ENCODE data around the gene TMPRSS3.

The TMPRSS3 gene

GRCh38 chr21:42392731-42393442 lies 3.0 kb downstream of the TMPRSS3 start:
- TF ChIP-seq PRDM1 (tag by site-specific recombination; IDR thresholded peaks at IDR 0.05) (no peak), ZNF302 (tag by site-specific recombination; IDR thresholded peaks at IDR 0.05; ENCODE audit: low read depth) (no peak)
- Histone ChIP-seq H3K9me3 (ENCODE audit: control insufficient read depth, insufficient read depth, low read depth, low read length) (no peaks in the 10 kb centered on the region), H3K4me3 (ENCODE audit: low read depth, low read length) (no peak overlapping the region), H3K4me1 (ENCODE audit: control insufficient read depth, insufficient read depth, low read length) (no peaks in the 10 kb centered on the region), H3K36me3 (ENCODE audit: control insufficient read depth in 2 of 2, insufficient read depth in 1 of 2, low read length in 2 of 2) (no peaks in the 10 kb centered on the region), H3K27ac (ENCODE audit: extremely low read depth, low read depth, low read length) (no peak overlapping the region)
- ChIA-PET POLR2A (no interaction called here), CTCF (interaction anchor here (0.9 kb wide), 1 partner anchor 11 kb away, joined by 4 read pairs; no protein-coding TSS in a partner anchor)

GRCh38 chr21:42391297-42391696 lies 4.6 kb downstream of the TMPRSS3 start:
- TF ChIP-seq ZNF488 (tag by site-specific recombination; IDR thresholded peaks at IDR 0.05) = no peak
- TF ChIP-seq ZNF221 (tag by site-specific recombination; IDR thresholded peaks at IDR 0.05; ENCODE audit: borderline replicate concordance) = no peak
- TF ChIP-seq ZBTB20 (tag by site-specific recombination; IDR thresholded peaks at IDR 0.05) = no peak
- TF ChIP-seq ZNF623 (tag by site-specific recombination; IDR thresholded peaks at IDR 0.05) = no peak
- no peak for TF ChIP-seq GLI4 (tag by site-specific recombination; IDR thresholded peaks at IDR 0.05)
- TF ChIP-seq ZNF16 (tag by site-specific recombination; IDR thresholded peaks at IDR 0.05; ENCODE audit: low read depth) = no peak
- no peak for TF ChIP-seq ZNF707 (tag by site-specific recombination; IDR thresholded peaks at IDR 0.05)
- no peak for TF ChIP-seq ZBTB11 (tag by site-specific recombination; conservative IDR thresholded peaks at IDR 0.05; ENCODE audit: low read depth)
- no peak for TF ChIP-seq ZNF501 (tag by site-specific recombination; IDR thresholded peaks at IDR 0.05)
- no peak for TF ChIP-seq ZNF354C (tag by site-specific recombination; IDR thresholded peaks at IDR 0.05; ENCODE audit: borderline replicate concordance, low read depth)
- TF ChIP-seq OSR2 (tag by site-specific recombination; IDR thresholded peaks at IDR 0.05) = no peak
- no peak for TF ChIP-seq HOXC10 (CRISPR knock-in tag; IDR thresholded peaks at IDR 0.05)
- no peak for TF ChIP-seq ZNF76 (tag by site-specific recombination; IDR thresholded peaks at IDR 0.05; ENCODE audit: borderline replicate concordance, low read depth)
- TF ChIP-seq OVOL3 (tag by site-specific recombination; IDR thresholded peaks at IDR 0.05) = no peak
- no peaks in the 10 kb centered on the region for H3K4me1 ChIP-seq (ENCODE audit: control insufficient read depth, insufficient read depth, low read length)
- no peaks in the 10 kb centered on the region for H3K36me3 ChIP-seq (ENCODE audit: control insufficient read depth in 2 of 2, insufficient read depth in 1 of 2, low read length in 2 of 2)
- H3K4me3 ChIP-seq (ENCODE audit: low read depth, low read length) = no peak overlapping the region
- CTCF ChIA-PET = no interaction called here
- no peaks in the 10 kb centered on the region for H3K9me3 ChIP-seq (ENCODE audit: control insufficient read depth, insufficient read depth, low read depth, low read length)
- POLR2A ChIA-PET = interaction anchor here (0.5 kb wide), 1 partner anchor 1403 kb away, joined by 3 read pairs; no protein-coding TSS in a partner anchor
- H3K27ac ChIP-seq (ENCODE audit: extremely low read depth, low read depth, low read length) = no peak overlapping the region

DNA sequence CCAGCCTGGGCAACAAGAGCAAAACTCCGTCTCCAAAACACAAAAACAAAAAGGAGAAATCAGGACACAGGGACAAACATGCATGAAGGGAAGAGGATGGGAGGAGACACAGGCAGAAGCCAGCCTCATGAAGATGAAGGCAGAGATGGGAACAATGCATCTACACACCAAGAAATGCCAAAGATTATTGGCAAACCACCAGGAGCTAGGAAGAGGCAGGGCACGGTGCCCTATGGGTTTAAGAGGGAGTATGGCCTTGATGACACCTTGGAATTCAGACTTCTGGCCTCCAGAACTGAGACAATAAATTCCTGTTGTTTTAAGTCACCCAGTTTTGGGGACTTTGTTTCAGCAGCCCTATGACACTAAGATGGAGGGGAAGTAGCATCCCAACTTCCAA lies 5.2 kb downstream of the TMPRSS3 start:
- CTCF ChIA-PET = no interaction called here
- H3K36me3 ChIP-seq (ENCODE audit: control insufficient read depth in 2 of 2, insufficient read depth in 1 of 2, low read length in 2 of 2) = no peaks in the 10 kb centered on the region
- H3K27ac ChIP-seq (ENCODE audit: extremely low read depth, low read depth, low read length) = no peak overlapping the region
- POLR2A ChIA-PET = no interaction called here
- H3K4me3 ChIP-seq (ENCODE audit: low read depth, low read length) = no peak overlapping the region
- H3K9me3 ChIP-seq (ENCODE audit: control insufficient read depth, insufficient read depth, low read depth, low read length) = no peaks in the 10 kb centered on the region
- H3K4me1 ChIP-seq (ENCODE audit: control insufficient read depth, insufficient read depth, low read length) = no peaks in the 10 kb centered on the region
- TF ChIP-seq ZNF157 (tag by site-specific recombination; IDR thresholded peaks at IDR 0.05) = no peak
- no peak for TF ChIP-seq ZNF549 (tag by site-specific recombination; IDR thresholded peaks at IDR 0.05)
- TF ChIP-seq ZNF660 (tag by site-specific recombination; IDR thresholded peaks at IDR 0.05) = no peak
- TF ChIP-seq WT1 (tag by site-specific recombination; IDR thresholded peaks at IDR 0.05) = no peak
- no peak for TF ChIP-seq ZNF530 (tag by site-specific recombination; IDR thresholded peaks at IDR 0.05; ENCODE audit: low read depth)
- TF ChIP-seq KLF10 (tag by site-specific recombination; IDR thresholded peaks at IDR 0.05) = no peak
- TF ChIP-seq KLF8 (tag by site-specific recombination; IDR thresholded peaks at IDR 0.05) = no peak
- TF ChIP-seq ZNF248 (tag by site-specific recombination; IDR thresholded peaks at IDR 0.05) = no peak
- TF ChIP-seq ZNF596 (tag by site-specific recombination; IDR thresholded peaks at IDR 0.05) = no peak
- no peak for TF ChIP-seq ZXDB (tag by site-specific recombination; IDR thresholded peaks at IDR 0.05)
- no peak for TF ChIP-seq ZNF473 (tag by site-specific recombination; IDR thresholded peaks at IDR 0.05)
